GM23338 (cell line): ENCODE data around the gene NR3C1. TPM values are rescaled to one million over a fixed set of nuclear protein-coding genes. Genes with fewer than 3 reads are reported as not detected.

Experiments
- polyA plus RNA-seq: library from polyadenylated mRNA; unstranded; fragments of >200 nt; fragmentation: Nextera tagmentation; extraction: Ambion mirVana; gene quantifications from 2 replicates; pipeline ENCODE4 v1.2.1, GENCODE V29; 2016
- small RNA-seq: library from RNA; depleted of rRNA; stranded (forward); fragments of <200 nt; gene quantifications from one replicate; pipeline ENCODE3, GENCODE V24; 2014; ENCODE audit warnings: low replicate concordance
- total RNA-seq: library from RNA; depleted of rRNA; stranded (reverse); fragments of >200 nt; shearing (Covaris generic); gene quantifications from 2 replicates; pipeline ENCODE4 v1.2.3, GENCODE V29; 2014

The NR3C1 gene
- total and polyA plus RNA-seq, 2 experiments from 2014 or later = 1.2 to 4.6 TPM

Small RNA genes lying within 50 kb of the gene (small RNA-seq; reads per million reads assigned to genes)
- gene AC091925.2 = not detected
